Measurements from ENCODE around the gene PRDM2.

PRDM2 gene

DNA sequence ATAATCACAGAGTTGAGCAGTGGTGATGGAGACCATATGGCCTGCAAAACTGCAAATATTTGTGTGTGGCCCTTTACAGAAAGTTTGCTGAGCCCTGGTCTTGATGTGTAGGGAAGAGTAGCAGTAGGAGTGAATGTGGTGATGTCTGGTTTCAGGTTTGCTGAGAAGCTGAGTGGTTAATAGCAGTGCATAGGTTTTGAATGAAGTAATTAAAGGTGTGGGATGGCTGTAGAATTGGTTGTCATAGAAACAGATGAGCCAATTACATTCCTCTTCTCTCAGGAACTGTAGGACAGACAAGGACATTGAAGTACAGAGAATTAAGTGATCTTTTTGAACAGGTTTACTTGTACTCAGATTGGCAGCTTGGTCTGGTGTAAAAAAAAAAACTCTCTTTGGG, 37.4 kb downstream of the PRDM2 start:
- no peak overlapping the region for H3K27ac ChIP-seq (ENCODE audit: extremely low read depth, low read depth, low read length)
- ChIA-PET POLR2A (interaction anchor here (1.4 kb wide), 1 partner anchor 12 kb away, joined by 11 read pairs; no protein-coding TSS in a partner anchor), CTCF (interaction anchor here (0.6 to 2.2 kb wide), 2 partner anchors 12 to 15 kb away, joined by 3 to 10 read pairs; no protein-coding TSS in a partner anchor)

DNA sequence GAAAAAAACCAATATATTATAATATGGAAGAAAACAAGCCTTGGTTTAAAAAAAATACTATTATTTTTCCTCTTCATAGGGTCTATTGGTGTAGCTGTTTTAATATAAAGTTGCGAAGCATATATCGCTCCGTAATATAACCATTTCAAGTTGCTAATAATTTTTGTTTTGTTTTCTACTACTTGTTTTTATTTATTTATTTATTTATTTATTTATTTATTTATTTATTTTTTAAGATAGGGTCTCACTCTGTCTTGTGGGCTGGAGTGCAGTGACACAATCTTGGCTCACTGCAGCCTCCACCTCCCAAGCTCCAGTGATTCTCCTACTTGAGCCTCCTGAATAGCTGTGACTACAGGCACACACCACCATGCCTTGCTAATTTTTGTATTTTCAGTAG, 46.4 kb downstream of the PRDM2 start:
- Histone ChIP-seq H3K27ac (ENCODE audit: extremely low read depth, low read depth, low read length) (no peak overlapping the region), H3K9me3 (ENCODE audit: control insufficient read depth, insufficient read depth, low read depth, low read length) (no peaks in the 10 kb centered on the region), H3K4me1 (ENCODE audit: control insufficient read depth, insufficient read depth, low read length) (peaks cover 5% of the 10 kb centered on the region), H3K4me3 (ENCODE audit: low read depth, low read length) (no peak overlapping the region), H3K36me3 (ENCODE audit: control insufficient read depth in 2 of 2, insufficient read depth in 1 of 2, low read length in 2 of 2) (peaks cover 0 to 13% of the 10 kb centered on the region in 2 experiments; a peak in 1 of 3 replicates)
- ChIA-PET CTCF (no interaction called here), POLR2A (no interaction called here)
- TF ChIP-seq ZNF2 (tag by site-specific recombination; IDR thresholded peaks at IDR 0.05) (no peak), ZNF555 (tag by site-specific recombination; conservative IDR thresholded peaks at IDR 0.05) (peak; percentile 51), ZNF404 (tag by site-specific recombination; IDR thresholded peaks at IDR 0.05) (0 out of 2 replicates have a peak, but pooled peaks have one; percentile 12), ZNF629 (tag by site-specific recombination; IDR thresholded peaks at IDR 0.05) (peak; percentile 27; the same call in 1 of the 2 replicates), ZNF510 (tag by site-specific recombination; IDR thresholded peaks at IDR 0.05; ENCODE audit: insufficient replicate concordance) (peak; percentile 70), ZXDB (tag by site-specific recombination; IDR thresholded peaks at IDR 0.05) (0 out of 2 replicates have a peak, but pooled peaks have one; percentile 17), GLIS1 (tag by site-specific recombination; IDR thresholded peaks at IDR 0.05) (no peak)
- TF ChIP-seq, protein P1, sequence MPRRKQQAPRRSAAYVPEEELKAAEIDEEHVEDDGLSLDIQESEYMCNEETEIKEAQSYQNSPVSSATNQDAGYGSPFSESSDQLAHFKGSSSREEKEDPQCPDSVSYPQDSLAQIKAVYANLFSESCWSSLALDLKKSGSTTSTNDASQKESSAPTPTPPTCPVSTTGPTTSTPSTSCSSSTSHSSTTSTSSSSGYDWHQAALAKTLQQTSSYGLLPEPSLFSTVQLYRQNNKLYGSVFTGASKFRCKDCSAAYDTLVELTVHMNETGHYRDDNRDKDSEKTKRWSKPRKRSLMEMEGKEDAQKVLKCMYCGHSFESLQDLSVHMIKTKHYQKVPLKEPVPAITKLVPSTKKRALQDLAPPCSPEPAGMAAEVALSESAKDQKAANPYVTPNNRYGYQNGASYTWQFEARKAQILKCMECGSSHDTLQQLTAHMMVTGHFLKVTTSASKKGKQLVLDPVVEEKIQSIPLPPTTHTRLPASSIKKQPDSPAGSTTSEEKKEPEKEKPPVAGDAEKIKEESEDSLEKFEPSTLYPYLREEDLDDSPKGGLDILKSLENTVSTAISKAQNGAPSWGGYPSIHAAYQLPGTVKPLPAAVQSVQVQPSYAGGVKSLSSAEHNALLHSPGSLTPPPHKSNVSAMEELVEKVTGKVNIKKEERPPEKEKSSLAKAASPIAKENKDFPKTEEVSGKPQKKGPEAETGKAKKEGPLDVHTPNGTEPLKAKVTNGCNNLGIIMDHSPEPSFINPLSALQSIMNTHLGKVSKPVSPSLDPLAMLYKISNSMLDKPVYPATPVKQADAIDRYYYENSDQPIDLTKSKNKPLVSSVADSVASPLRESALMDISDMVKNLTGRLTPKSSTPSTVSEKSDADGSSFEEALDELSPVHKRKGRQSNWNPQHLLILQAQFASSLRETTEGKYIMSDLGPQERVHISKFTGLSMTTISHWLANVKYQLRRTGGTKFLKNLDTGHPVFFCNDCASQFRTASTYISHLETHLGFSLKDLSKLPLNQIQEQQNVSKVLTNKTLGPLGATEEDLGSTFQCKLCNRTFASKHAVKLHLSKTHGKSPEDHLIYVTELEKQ (tag by site-specific recombination; IDR thresholded peaks at IDR 0.05; ENCODE audit: borderline replicate concordance) = no peak
- TF ChIP-seq, protein P2, sequence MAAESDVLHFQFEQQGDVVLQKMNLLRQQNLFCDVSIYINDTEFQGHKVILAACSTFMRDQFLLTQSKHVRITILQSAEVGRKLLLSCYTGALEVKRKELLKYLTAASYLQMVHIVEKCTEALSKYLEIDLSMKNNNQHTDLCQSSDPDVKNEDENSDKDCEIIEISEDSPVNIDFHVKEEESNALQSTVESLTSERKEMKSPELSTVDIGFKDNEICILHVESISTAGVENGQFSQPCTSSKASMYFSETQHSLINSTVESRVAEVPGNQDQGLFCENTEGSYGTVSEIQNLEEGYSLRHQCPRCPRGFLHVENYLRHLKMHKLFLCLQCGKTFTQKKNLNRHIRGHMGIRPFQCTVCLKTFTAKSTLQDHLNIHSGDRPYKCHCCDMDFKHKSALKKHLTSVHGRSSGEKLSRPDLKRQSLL (tag by site-specific recombination; IDR thresholded peaks at IDR 0.05) = no peak
- TF ChIP-seq, protein P3, sequence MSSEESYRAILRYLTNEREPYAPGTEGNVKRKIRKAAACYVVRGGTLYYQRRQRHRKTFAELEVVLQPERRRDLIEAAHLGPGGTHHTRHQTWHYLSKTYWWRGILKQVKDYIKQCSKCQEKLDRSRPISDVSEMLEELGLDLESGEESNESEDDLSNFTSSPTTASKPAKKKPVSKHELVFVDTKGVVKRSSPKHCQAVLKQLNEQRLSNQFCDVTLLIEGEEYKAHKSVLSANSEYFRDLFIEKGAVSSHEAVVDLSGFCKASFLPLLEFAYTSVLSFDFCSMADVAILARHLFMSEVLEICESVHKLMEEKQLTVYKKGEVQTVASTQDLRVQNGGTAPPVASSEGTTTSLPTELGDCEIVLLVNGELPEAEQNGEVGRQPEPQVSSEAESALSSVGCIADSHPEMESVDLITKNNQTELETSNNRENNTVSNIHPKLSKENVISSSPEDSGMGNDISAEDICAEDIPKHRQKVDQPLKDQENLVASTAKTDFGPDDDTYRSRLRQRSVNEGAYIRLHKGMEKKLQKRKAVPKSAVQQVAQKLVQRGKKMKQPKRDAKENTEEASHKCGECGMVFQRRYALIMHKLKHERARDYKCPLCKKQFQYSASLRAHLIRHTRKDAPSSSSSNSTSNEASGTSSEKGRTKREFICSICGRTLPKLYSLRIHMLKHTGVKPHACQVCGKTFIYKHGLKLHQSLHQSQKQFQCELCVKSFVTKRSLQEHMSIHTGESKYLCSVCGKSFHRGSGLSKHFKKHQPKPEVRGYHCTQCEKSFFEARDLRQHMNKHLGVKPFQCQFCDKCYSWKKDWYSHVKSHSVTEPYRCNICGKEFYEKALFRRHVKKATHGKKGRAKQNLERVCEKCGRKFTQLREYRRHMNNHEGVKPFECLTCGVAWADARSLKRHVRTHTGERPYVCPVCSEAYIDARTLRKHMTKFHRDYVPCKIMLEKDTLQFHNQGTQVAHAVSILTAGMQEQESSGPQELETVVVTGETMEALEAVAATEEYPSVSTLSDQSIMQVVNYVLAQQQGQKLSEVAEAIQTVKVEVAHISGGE (tag by site-specific recombination; conservative IDR thresholded peaks at IDR 0.05; ENCODE audit: low read depth) = peak; percentile 56
- TF ChIP-seq, protein P4, sequence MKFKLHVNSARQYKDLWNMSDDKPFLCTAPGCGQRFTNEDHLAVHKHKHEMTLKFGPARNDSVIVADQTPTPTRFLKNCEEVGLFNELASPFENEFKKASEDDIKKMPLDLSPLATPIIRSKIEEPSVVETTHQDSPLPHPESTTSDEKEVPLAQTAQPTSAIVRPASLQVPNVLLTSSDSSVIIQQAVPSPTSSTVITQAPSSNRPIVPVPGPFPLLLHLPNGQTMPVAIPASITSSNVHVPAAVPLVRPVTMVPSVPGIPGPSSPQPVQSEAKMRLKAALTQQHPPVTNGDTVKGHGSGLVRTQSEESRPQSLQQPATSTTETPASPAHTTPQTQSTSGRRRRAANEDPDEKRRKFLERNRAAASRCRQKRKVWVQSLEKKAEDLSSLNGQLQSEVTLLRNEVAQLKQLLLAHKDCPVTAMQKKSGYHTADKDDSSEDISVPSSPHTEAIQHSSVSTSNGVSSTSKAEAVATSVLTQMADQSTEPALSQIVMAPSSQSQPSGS (tag by site-specific recombination; IDR thresholded peaks at IDR 0.05; ENCODE audit: low read depth) = no peak

More for the DNA sequence above, 37.4 kb downstream of the PRDM2 start:
- Histone ChIP-seq H3K4me3 (ENCODE audit: low read depth, low read length) (no peak overlapping the region), H3K36me3 (ENCODE audit: control insufficient read depth in 2 of 2, insufficient read depth in 1 of 2, low read length in 2 of 2) (peaks cover 0 to 5% of the 10 kb centered on the region in 2 experiments; a peak in 1 of 3 replicates), H3K9me3 (ENCODE audit: control insufficient read depth, insufficient read depth, low read depth, low read length) (no peaks in the 10 kb centered on the region), H3K4me1 (ENCODE audit: control insufficient read depth, insufficient read depth, low read length) (no peaks in the 10 kb centered on the region)
- TF ChIP-seq ZFHX2 (tag by site-specific recombination; conservative IDR thresholded peaks at IDR 0.05) (peak; percentile 39), PRDM1 (tag by site-specific recombination; IDR thresholded peaks at IDR 0.05) (peak; percentile 75), YY1 (tag by site-specific recombination; IDR thresholded peaks at IDR 0.05) (no peak), ZNF558 (tag by site-specific recombination; IDR thresholded peaks at IDR 0.05) (no peak), EGR2 (tag by site-specific recombination; IDR thresholded peaks at IDR 0.05; ENCODE audit: low read depth) (0 out of 2 replicates have a peak, but pooled peaks have one; percentile 10), SP7 (tag by site-specific recombination; IDR thresholded peaks at IDR 0.05) (peak; percentile 34; the same call in 1 of the 2 replicates), ZNF138 (tag by site-specific recombination; IDR thresholded peaks at IDR 0.05; ENCODE audit: borderline replicate concordance) (no peak), ZNF341 (tag by site-specific recombination; IDR thresholded peaks at IDR 0.05; ENCODE audit: low read depth) (no peak)
- TF ChIP-seq, protein P5, sequence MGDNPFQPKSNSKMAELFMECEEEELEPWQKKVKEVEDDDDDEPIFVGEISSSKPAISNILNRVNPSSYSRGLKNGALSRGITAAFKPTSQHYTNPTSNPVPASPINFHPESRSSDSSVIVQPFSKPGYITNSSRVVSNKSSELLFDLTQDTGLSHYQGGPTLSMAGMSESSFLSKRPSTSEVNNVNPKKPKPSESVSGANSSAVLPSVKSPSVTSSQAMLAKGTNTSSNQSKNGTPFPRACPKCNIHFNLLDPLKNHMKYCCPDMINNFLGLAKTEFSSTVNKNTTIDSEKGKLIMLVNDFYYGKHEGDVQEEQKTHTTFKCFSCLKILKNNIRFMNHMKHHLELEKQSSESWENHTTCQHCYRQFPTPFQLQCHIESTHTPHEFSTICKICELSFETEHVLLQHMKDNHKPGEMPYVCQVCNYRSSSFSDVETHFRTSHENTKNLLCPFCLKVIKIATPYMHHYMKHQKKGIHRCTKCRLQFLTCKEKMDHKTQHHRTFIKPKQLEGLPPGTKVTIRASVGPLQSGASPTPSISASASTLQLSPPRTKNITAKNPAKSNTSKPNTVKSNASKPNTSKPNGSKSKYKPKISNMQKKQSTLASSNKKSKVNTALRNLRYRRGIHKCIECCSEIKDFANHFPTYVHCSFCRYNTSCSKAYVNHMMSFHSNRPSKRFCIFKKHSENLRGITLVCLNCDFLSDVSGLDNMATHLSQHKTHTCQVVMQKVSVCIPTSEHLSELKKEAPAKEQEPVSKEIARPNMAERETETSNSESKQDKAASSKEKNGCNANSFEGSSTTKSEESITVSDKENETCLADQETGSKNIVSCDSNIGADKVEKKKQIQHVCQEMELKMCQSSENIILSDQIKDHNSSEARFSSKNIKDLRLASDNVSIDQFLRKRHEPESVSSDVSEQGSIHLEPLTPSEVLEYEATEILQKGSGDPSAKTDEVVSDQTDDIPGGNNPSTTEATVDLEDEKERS (tag by site-specific recombination; IDR thresholded peaks at IDR 0.05) = no peak
- TF ChIP-seq, protein P6, sequence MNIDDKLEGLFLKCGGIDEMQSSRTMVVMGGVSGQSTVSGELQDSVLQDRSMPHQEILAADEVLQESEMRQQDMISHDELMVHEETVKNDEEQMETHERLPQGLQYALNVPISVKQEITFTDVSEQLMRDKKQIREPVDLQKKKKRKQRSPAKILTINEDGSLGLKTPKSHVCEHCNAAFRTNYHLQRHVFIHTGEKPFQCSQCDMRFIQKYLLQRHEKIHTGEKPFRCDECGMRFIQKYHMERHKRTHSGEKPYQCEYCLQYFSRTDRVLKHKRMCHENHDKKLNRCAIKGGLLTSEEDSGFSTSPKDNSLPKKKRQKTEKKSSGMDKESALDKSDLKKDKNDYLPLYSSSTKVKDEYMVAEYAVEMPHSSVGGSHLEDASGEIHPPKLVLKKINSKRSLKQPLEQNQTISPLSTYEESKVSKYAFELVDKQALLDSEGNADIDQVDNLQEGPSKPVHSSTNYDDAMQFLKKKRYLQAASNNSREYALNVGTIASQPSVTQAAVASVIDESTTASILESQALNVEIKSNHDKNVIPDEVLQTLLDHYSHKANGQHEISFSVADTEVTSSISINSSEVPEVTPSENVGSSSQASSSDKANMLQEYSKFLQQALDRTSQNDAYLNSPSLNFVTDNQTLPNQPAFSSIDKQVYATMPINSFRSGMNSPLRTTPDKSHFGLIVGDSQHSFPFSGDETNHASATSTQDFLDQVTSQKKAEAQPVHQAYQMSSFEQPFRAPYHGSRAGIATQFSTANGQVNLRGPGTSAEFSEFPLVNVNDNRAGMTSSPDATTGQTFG (tag by site-specific recombination; IDR thresholded peaks at IDR 0.05; ENCODE audit: borderline replicate concordance) = no peak

Data from HEK293 (cell line).